K562 (cell line): Measurements from ENCODE around the gene STX11. TPM values are rescaled to one million over a fixed set of nuclear protein-coding genes. Genes with fewer than 3 reads are reported as not detected.

ENCODE experiments used
- CTBP1 ChIP-seq: fragments of 450-650 bp; IDR thresholded peaks from 2 replicates; pipeline ENCODE4 v1.6.1; 2016; ENCODE audit warnings: borderline replicate concordance
- DIDO1 ChIP-seq: fragments of 450-650 bp; IDR thresholded peaks from 2 replicates; pipeline ENCODE4 v1.6.1; 2016; ENCODE audit warnings: low read depth, missing biosample characterization, missing genetic modification characterization
- ESRRA ChIP-seq: fragments of 450-650 bp; IDR thresholded peaks from 2 replicates; pipeline ENCODE4 v1.6.1; 2014; ENCODE audit warnings: low read depth, mild to moderate bottlenecking, moderate library complexity, borderline replicate concordance
- FIP1L1 ChIP-seq: fragments of 200-400 bp; formaldehyde crosslinking; IDR thresholded peaks from 2 replicates; pipeline ENCODE4 v1.6.1; 2018; ENCODE audit warnings: mild to moderate bottlenecking, low read depth, low read length; ENCODE audit not compliant: poor library complexity, severe bottlenecking
- GABPB2 ChIP-seq: fragments of 250-450 bp; sonication (Bioruptor Pico); conservative IDR thresholded peaks from 2 replicates; pipeline ENCODE4 v1.5.1; 2021; ENCODE audit warnings: mild to moderate bottlenecking
- JUNB ChIP-seq: fragments of 450-650 bp; formaldehyde crosslinking; conservative IDR thresholded peaks from 2 replicates; pipeline ENCODE4 v1.4.0; 2020; ENCODE audit warnings: mild to moderate bottlenecking
- KAT7 ChIP-seq: sonication (generic); formaldehyde crosslinking; IDR thresholded peaks from 2 replicates; pipeline ENCODE4 v1.8.0; 2022; ENCODE audit warnings: missing genetic modification reagents, mild to moderate bottlenecking, borderline replicate concordance
- ZNF436 ChIP-seq: fragments of 250-450, 450-650 bp; sonication (Bioruptor Pico); formaldehyde crosslinking; IDR thresholded peaks from 2 replicates; pipeline ENCODE4 v1.7.0; 2020; ENCODE audit warnings: mild to moderate bottlenecking
- ZNF445 ChIP-seq: fragments of 250-450 bp; sonication (Bioruptor Pico); IDR thresholded peaks from 2 replicates; pipeline ENCODE4 v1.4.0; 2020; ENCODE audit warnings: low read depth, mild to moderate bottlenecking, moderate library complexity
- polyA plus RNA-seq, 8 experiments: library from polyadenylated mRNA; depleted of rRNA in 4 of 8; stranded (reverse) in 5 of 8; unstranded in 3 of 8; fragments of >200 nt; fragmentation: Nextera tagmentation in 2 of 8; fragmentation: Illumina TruSeq in 1 of 8; extraction: Ambion mirVana in 2 of 8; extraction: Trizol in 1 of 8; gene quantifications; 2 replicates each; pipeline versions ENCODE4 v1.2.1 to v1.2.3, GENCODE V29; 2011 to 2014; ENCODE audit warnings: inconsistent platforms in 1 of 8, missing spikeins in 1 of 8
- total RNA-seq, 7 experiments: library from RNA; depleted of rRNA in 6 of 7; stranded (reverse); fragments of >200 nt in 6 of 7; fragmentation: Illumina TruSeq in 2 of 7; extraction: Trizol in 2 of 7; gene quantifications; 2 replicates each; pipeline versions ENCODE4 v1.2.1 to v1.2.3, GENCODE V29; 2011 to 2021; ENCODE audit warnings: low replicate concordance in 1 of 7
- TF ChIP-seq, protein P1 (sequence below), 2 experiments: fragments of 450-650 bp; formaldehyde crosslinking in 1 of 2; IDR thresholded peaks; 2 replicates each; pipeline versions ENCODE4 v1.4.0 to v1.6.1; 2014 to 2020; ENCODE audit warnings: mild to moderate bottlenecking in 2 of 2, borderline replicate concordance in 1 of 2, low read depth in 1 of 2
- TF ChIP-seq, protein P2 (sequence below): sonication (generic); formaldehyde crosslinking; IDR thresholded peaks from 2 replicates; pipeline ENCODE4 v1.8.1; 2023; ENCODE audit warnings: mild to moderate bottlenecking, missing genetic modification reagents, moderate library complexity
- TF ChIP-seq, protein P3 (sequence below): fragments of 250-450 bp; sonication (Bioruptor Pico); IDR thresholded peaks from 2 replicates; pipeline ENCODE4 v1.8.0; 2022; ENCODE audit warnings: inconsistent platforms
- TF ChIP-seq, protein P4 (sequence below): sonication (generic); formaldehyde crosslinking; IDR thresholded peaks from 2 replicates; pipeline ENCODE4 v1.8.0; 2022; ENCODE audit warnings: mild to moderate bottlenecking, missing genetic modification reagents, borderline replicate concordance

Gene STX11
- total and polyA plus RNA-seq, 9 of the 15 experiments (the other 6 are each of a cell fraction or from before 2014, with no cell fraction given): 0.06 to 0.73 (median 0.40) TPM

DNA sequence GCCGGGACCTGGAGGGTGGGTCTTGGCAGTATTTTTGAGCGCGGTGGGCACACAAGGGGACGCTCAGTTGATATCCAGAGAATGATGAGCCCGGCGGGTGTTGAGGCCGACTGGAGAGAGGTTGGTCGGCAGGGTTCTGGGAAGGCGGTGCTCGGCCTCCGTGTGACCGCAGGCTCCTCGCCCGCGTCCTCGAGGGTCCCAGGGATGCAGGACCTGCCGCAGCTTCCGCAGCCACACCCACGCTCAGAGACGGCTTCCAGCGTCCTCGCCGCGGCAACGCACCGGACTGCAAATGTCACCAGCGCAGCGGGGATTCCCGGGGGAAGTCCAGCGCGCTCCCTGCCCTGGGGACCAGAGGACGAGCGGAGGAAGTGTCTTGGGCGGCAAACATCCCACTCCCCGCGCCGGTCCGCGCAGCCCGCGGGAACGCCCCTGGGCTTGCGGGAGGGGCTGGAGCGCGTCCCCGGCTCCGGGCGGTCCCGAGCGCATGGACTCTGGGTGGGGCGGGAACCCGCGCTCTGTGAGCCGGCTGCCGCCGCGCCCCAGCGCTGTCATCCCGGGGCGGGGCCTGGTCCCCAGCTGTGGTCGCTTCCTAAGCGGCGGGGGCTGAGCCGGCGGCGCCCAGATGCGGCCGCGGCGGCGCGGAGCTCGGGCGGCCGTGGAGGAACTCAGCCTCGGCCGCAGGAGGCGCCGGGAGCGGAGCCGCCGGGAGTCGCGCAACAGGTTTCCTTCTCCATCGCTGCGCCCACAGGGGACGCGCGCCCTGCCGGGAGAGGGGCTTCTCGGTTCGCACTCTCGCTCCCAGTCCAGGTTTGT is at the start of gene STX11 (continued):
- TF ChIP-seq, protein P1, sequence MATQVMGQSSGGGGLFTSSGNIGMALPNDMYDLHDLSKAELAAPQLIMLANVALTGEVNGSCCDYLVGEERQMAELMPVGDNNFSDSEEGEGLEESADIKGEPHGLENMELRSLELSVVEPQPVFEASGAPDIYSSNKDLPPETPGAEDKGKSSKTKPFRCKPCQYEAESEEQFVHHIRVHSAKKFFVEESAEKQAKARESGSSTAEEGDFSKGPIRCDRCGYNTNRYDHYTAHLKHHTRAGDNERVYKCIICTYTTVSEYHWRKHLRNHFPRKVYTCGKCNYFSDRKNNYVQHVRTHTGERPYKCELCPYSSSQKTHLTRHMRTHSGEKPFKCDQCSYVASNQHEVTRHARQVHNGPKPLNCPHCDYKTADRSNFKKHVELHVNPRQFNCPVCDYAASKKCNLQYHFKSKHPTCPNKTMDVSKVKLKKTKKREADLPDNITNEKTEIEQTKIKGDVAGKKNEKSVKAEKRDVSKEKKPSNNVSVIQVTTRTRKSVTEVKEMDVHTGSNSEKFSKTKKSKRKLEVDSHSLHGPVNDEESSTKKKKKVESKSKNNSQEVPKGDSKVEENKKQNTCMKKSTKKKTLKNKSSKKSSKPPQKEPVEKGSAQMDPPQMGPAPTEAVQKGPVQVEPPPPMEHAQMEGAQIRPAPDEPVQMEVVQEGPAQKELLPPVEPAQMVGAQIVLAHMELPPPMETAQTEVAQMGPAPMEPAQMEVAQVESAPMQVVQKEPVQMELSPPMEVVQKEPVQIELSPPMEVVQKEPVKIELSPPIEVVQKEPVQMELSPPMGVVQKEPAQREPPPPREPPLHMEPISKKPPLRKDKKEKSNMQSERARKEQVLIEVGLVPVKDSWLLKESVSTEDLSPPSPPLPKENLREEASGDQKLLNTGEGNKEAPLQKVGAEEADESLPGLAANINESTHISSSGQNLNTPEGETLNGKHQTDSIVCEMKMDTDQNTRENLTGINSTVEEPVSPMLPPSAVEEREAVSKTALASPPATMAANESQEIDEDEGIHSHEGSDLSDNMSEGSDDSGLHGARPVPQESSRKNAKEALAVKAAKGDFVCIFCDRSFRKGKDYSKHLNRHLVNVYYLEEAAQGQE (IDR thresholded peaks at IDR 0.05; ENCODE audit: borderline replicate concordance): peak; percentile 11; the same call in 1 of the 2 replicates
- TF ChIP-seq, protein P1 (CRISPR knock-in tag; IDR thresholded peaks at IDR 0.05; ENCODE audit: low read depth): no peak
- TF ChIP-seq ZNF436 (CRISPR knock-in tag) (no peak), JUNB (CRISPR knock-in tag) (no peak), ESRRA (no peak), FIP1L1 (no peak), ZNF445 (no peak), KAT7 (CRISPR knock-in tag) (no peak), CTBP1 (peak; percentile 85), GABPB2 (CRISPR knock-in tag) (no peak), DIDO1 (tag) (no peak)
- TF ChIP-seq, protein P2, sequence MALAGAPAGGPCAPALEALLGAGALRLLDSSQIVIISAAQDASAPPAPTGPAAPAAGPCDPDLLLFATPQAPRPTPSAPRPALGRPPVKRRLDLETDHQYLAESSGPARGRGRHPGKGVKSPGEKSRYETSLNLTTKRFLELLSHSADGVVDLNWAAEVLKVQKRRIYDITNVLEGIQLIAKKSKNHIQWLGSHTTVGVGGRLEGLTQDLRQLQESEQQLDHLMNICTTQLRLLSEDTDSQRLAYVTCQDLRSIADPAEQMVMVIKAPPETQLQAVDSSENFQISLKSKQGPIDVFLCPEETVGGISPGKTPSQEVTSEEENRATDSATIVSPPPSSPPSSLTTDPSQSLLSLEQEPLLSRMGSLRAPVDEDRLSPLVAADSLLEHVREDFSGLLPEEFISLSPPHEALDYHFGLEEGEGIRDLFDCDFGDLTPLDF: no peak
- TF ChIP-seq, protein P3, sequence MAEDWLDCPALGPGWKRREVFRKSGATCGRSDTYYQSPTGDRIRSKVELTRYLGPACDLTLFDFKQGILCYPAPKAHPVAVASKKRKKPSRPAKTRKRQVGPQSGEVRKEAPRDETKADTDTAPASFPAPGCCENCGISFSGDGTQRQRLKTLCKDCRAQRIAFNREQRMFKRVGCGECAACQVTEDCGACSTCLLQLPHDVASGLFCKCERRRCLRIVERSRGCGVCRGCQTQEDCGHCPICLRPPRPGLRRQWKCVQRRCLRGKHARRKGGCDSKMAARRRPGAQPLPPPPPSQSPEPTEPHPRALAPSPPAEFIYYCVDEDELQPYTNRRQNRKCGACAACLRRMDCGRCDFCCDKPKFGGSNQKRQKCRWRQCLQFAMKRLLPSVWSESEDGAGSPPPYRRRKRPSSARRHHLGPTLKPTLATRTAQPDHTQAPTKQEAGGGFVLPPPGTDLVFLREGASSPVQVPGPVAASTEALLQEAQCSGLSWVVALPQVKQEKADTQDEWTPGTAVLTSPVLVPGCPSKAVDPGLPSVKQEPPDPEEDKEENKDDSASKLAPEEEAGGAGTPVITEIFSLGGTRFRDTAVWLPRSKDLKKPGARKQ (CRISPR knock-in tag): no peak
- TF ChIP-seq, protein P4, sequence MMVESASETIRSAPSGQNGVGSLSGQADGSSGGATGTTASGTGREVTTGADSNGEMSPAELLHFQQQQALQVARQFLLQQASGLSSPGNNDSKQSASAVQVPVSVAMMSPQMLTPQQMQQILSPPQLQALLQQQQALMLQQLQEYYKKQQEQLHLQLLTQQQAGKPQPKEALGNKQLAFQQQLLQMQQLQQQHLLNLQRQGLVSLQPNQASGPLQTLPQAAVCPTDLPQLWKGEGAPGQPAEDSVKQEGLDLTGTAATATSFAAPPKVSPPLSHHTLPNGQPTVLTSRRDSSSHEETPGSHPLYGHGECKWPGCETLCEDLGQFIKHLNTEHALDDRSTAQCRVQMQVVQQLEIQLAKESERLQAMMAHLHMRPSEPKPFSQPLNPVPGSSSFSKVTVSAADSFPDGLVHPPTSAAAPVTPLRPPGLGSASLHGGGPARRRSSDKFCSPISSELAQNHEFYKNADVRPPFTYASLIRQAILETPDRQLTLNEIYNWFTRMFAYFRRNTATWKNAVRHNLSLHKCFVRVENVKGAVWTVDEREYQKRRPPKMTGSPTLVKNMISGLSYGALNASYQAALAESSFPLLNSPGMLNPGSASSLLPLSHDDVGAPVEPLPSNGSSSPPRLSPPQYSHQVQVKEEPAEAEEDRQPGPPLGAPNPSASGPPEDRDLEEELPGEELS (CRISPR knock-in tag): peak; percentile 60; the same call in 1 of the 2 replicates
